Measurements from ENCODE around the gene GPR180. TPM values are rescaled to one million over a fixed set of nuclear protein-coding genes. Genes with fewer than 3 reads are reported as not detected.

GPR180 gene
- total RNA-seq, 1 experiment from 2014 or later, result 8.3 TPM

GRCh38 chr13:94683409-94683808, 81.8 kb downstream of the GPR180 start:
- Histone ChIP-seq H3K4me1 (ENCODE audit: insufficient read depth, low read length, poor library complexity, severe bottlenecking) (no peaks in the 10 kb centered on the region), H3K36me3 (ENCODE audit: insufficient read depth, low read length, poor library complexity, severe bottlenecking) (no peaks in the 10 kb centered on the region), H3K9me3 (ENCODE audit: low read depth, low read length, poor library complexity, severe bottlenecking) (no peaks in the 10 kb centered on the region), H3K27ac (ENCODE audit: low read depth, low read length, poor library complexity, severe bottlenecking) (no peak overlapping the region), H3K27me3 (replicated peaks; ENCODE audit: insufficient read depth, low read depth, low read length, poor library complexity) (no peaks in the 10 kb centered on the region), H3K4me3 (ENCODE audit: low read depth, low read length, poor library complexity, severe bottlenecking) (no peak overlapping the region)
- ChIA-PET POLR2A (ENCODE audit: low non-redundant PET) (interaction anchor here (0.6 kb wide), 1 partner anchor 940 kb away, joined by 4 read pairs; no protein-coding TSS in a partner anchor), CTCF (no interaction called here)
- TF ChIP-seq CTCF (conservative IDR thresholded peaks at IDR 0.05; ENCODE audit: low read depth, low read length), result no peak
- TF ChIP-seq EZH2 (IDR thresholded peaks at IDR 0.05; ENCODE audit: borderline replicate concordance, low read depth, low read length, poor library complexity, severe bottlenecking), result no peak
- no TSS peak for BruUV-seq (replicated peaks)
- DNase-seq (ENCODE audit: low spot score), result no peak
- intact Hi-C loops (cut with micrococcal nuclease; ENCODE audit: unreplicated experiment), result no loop called here

Other genes with a start within 250 kb of the GPR180 start
- not detected in 2 replicates for gene DCT, start 122.2 kb upstream of the GPR180 start, total RNA-seq (2021)
- 8.0 and 9.0 TPM in 2 replicates for gene TGDS, start 5.7 kb upstream of the GPR180 start, total RNA-seq (2021)
- not detected in 2 replicates for gene SOX21, start 110.7 kb downstream of the GPR180 start, total RNA-seq (2021)

Measured in A673 (cell line).